Measurements from ENCODE around the gene NETO2.
"Not testable (repeated sequence)": the region's sequence is repeated elsewhere in the genome, so short reads cannot be mapped to it uniquely, and the experiment has no call there.

NETO2 gene

GRCh38 chr16:47064775-47065174 lies 79.0 kb downstream of the NETO2 start:
- DNase-seq (ENCODE audit: low read depth in 2 of 2), result no peak

GRCh38 chr16:47063011-47063724 lies 80.6 kb downstream of the NETO2 start:
- no peak for DNase-seq (ENCODE audit: low read depth in 2 of 2)

GRCh38 chr16:47061204-47061603 lies 82.5 kb downstream of the NETO2 start:
- no peak for DNase-seq (ENCODE audit: low read depth in 2 of 2)

DNA sequence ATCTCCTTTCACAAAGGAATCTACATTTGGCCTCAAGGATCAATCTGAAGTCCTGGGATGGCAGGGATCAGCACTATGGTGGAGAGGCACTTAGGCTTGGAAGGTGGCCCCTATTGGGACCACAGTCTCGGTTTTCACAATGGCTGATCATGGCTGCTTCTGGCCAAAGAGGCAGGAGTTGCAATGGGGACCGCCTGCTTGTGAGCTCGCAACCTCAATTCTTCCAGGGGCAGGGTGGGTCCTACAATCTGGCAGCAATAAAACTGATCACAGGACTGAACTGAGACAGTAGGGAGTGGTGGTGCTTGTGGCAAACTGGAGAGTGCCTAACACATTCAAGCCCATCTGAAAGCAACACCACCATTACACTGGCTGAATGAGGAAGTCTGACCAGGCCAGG lies 83.1 kb downstream of the NETO2 start:
- DNase-seq (ENCODE audit: low read depth in 2 of 2), result no peak

- DNase-seq (ENCODE audit: low read depth in 2 of 2), result no peak
Measured at GRCh38 chr16:47059991-47060390, 83.8 kb downstream of the NETO2 start.

DNA sequence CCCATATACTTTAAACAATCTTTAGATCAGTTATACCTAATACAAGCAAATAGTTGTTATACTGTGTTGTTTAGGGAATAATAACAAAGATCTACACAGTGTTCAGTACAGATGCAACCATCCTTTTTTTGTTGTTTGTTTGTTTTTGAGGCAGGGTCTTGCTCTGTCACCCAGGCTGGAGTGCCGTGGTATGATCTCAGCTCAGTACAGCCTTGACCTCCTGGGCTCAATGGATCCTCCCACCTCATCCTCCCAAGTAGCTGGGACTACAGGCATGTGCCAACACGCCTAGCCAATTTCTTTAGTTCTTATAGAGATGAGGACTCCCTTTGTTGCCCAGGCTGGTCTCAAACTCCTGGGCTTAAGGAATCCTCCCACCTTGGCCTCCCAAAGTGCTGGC lies 84.6 kb downstream of the NETO2 start:
- DNase-seq (ENCODE audit: low read depth in 2 of 2), result not testable (repeated sequence)

DNA sequence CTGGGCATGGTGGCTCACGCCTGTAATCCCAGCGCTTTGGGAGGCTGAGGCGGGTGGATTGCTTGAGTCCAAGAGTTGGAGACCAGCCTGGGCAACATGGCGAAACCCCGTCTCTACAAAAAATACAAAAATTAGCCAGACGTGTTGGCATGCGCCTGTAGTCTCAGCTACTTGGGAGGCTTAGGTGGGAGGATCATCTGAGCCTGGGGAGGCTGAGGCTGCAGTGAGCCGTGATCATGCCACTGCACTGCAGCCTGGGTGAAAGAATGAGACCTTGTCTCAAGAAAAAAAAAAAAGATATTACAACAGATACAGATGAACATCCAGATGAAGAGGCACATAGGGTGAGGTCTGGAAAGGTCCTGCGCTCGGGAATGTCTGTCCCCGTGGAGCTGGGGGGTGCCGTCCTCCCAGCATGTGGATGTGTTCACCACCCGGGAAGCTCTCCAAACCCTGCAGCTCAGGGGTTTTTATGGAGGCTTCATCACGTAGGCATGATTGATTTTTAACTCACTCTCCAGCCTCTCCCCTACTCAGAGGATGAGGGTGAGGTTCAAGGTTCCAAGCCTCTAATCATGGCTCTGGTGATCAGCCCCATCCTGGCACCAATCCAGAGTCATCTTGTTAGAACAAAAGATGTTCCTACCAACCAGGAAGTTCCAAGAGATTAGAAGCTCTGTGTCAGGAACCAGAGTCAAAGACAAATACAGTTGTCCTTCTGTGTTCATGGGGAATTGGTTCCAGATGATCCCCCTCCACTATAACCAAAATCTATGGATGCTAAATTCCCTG lies 85.3 kb downstream of the NETO2 start:
- no peak for DNase-seq (ENCODE audit: low read depth in 2 of 2)

DNA sequence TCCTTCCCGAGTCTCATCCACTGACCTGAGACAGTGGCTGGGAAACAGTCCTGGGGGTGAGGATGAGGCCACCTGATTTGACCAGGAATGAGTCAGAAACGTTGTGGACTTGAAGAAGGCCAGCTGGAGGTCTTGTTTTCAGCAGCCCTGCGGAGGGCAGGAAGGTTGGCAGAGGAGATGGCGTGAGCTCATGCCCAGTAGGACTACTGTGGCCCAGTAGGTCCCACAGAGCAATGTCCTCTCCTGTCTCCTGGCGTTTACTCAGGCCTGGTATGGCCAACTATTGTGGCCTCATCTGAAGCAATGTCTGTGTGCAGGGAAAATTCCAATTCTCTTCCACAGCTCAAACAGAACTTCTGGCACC lies 86.1 kb downstream of the NETO2 start:
- DNase-seq (ENCODE audit: low read depth in 2 of 2), result no peak

GRCh38 chr16:47056688-47057629 lies 86.8 kb downstream of the NETO2 start:
- DNase-seq (ENCODE audit: low read depth in 2 of 2), result no peak

DNA sequence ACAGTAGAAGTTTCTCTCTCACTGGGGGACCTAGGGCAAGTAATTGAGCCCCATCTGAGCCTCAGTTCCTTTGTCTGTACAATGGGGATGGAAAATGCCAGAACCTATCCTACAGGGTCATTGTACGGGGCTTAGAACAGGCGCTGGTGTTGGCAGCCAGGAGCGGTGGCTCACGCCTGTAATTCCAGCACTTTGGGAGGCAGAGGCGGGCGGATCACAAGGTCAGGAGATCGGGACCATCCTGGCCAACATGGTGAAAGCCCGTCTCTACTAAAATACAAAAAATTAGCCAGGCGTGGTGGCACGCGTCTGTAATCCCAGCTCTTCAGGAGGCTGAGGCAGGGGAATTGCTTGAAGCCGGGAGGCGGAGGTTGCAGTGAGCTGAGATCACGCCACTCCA lies 87.7 kb downstream of the NETO2 start:
- not testable (repeated sequence) for DNase-seq (ENCODE audit: low read depth in 2 of 2)

- DNase-seq (ENCODE audit: low read depth in 2 of 2), result no peak
Measured at GRCh38 chr16:47055136-47055885, 88.4 kb downstream of the NETO2 start.

GRCh38 chr16:47054306-47054705 lies 89.4 kb downstream of the NETO2 start:
- DNase-seq (ENCODE audit: low read depth in 2 of 2), result no peak

- DNase-seq (ENCODE audit: low read depth in 2 of 2), result no peak
Measured at GRCh38 chr16:47053895-47054294, 89.8 kb downstream of the NETO2 start.

DNA sequence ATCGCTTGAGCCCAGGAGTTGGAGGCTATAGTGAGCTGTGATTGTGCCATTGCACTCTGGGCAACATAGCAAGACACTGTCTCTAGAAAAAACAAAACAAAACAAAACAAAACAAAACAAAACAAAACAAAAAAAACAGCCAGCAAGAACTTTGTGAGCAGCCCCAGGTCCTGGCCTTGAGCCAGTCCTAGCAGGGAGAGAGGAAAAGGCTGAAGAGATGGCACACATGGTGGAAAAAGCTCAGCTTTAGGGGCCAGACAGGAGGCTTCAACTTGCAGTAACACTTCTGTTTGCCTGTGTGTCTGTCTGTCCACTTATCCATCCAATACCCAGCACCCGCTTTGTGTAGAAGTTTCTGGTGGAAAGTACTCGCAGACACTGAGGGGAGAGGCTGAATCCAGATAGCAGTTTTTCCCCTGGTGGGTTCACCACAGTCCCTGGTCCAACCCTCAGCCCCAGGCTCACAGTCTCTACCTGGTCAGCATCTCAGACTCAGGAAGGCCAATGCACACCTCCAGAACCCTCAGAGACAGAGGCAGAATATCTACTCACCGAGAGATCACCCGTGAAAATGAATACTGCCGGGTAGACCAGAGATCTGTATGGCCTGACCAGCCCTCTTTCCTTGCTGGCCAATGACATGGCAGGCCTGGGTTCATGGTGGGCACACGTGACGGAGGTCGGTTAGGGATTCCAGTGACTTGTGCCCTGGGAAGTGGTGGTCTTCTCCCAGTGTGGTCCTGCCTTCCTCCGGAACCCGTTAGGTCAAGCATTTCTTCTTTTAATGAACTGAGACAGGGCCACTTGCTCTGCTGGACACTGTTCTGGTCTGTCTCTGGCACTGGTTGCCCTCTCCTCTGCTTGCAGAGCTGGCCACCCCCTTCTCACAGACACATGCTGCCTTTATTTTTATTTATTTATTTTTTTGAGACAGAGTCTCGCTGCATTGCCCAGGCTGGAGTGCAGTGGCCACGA lies 90.8 kb downstream of the NETO2 start:
- no peak for DNase-seq (ENCODE audit: low read depth in 2 of 2)

GRCh38 chr16:47051031-47051430 lies 92.7 kb downstream of the NETO2 start:
- DNase-seq (ENCODE audit: low read depth in 2 of 2), result no peak

GRCh38 chr16:47049901-47050583 lies 93.7 kb downstream of the NETO2 start:
- no peak for DNase-seq (ENCODE audit: low read depth in 2 of 2)

- DNase-seq (ENCODE audit: low read depth in 2 of 2), result no peak
Measured at GRCh38 chr16:47047524-47048203, 96.1 kb downstream of the NETO2 start.

GRCh38 chr16:47046726-47047523 lies 96.8 kb downstream of the NETO2 start:
- DNase-seq (ENCODE audit: low read depth in 2 of 2), result no peak
